SK-N-SH (cell line): ENCODE results near the gene MICAL2.

ENCODE experiments used
- CTCF ChIP-seq: fragments of 200-600 bp; sonication (generic); IDR thresholded peaks from 2 replicates; pipeline ENCODE4 v1.6.1; 2017; ENCODE audit warnings: antibody characterized with exemption, mild to moderate bottlenecking, moderate library complexity
- EP300 ChIP-seq, 2 experiments: IDR thresholded peaks; 2 replicates each; pipeline versions ENCODE4 v1.4.0 to v1.6.1; 2012; ENCODE audit warnings: borderline replicate concordance in 1 of 2, low read depth in 1 of 2, low read length in 1 of 2
- FOSL2 ChIP-seq: IDR thresholded peaks from 2 replicates; pipeline ENCODE4 v1.4.0; 2012; ENCODE audit warnings: low read depth, mild to moderate bottlenecking, moderate library complexity, borderline replicate concordance
- FOXJ3 ChIP-seq: sonication (generic); formaldehyde crosslinking; IDR thresholded peaks from 2 replicates; pipeline ENCODE4 v1.5.1; 2020; ENCODE audit warnings: mild to moderate bottlenecking, missing genetic modification reagents
- GABPA ChIP-seq: IDR thresholded peaks from 2 replicates; pipeline ENCODE4 v1.4.0; 2012; ENCODE audit warnings: low read depth, mild to moderate bottlenecking
- MAX ChIP-seq: IDR thresholded peaks from 2 replicates; pipeline ENCODE4 v1.4.0; 2012; ENCODE audit warnings: low read depth
- MEF2A ChIP-seq: IDR thresholded peaks from 2 replicates; pipeline ENCODE4 v1.4.0; 2012; ENCODE audit warnings: low read depth, borderline replicate concordance
- POLR2AphosphoS5 ChIP-seq: IDR thresholded peaks from 2 replicates; pipeline ENCODE4 v1.6.1; 2012; ENCODE audit warnings: low read depth, low read length
- RAD21 ChIP-seq: IDR thresholded peaks from 2 replicates; pipeline ENCODE4 v1.6.1; 2012; ENCODE audit warnings: mild to moderate bottlenecking, low read length
- RFX5 ChIP-seq: IDR thresholded peaks from 2 replicates; pipeline ENCODE4 v1.6.1; 2012; ENCODE audit warnings: mild to moderate bottlenecking, improper control_type of control experiment, low read length
- YY1 ChIP-seq: IDR thresholded peaks from 2 replicates; pipeline ENCODE4 v1.4.0; 2012; ENCODE audit warnings: low read depth, mild to moderate bottlenecking

- TF ChIP-seq CTCF (no peak), FOXJ3 (CRISPR knock-in tag) (no peak), GABPA (no peak), EP300 (IDR thresholded peaks at IDR 0.05; ENCODE audit: borderline replicate concordance in 1 of 2, low read depth in 1 of 2, low read length in 1 of 2) (no peak), MAX (no peak), YY1 (no peak), RAD21 (no peak), RFX5 (no peak), FOSL2 (no peak), MEF2A (no peak), POLR2AphosphoS5 (no peak)
Observed at GRCh38 chr11:12174128-12174476, 63.7 kb downstream of the MICAL2 start.
